Fibroblast of lung (primary cell): ENCODE measurements around the gene CLEC4G. TPM values are rescaled to one million over a fixed set of nuclear protein-coding genes. Genes with fewer than 3 reads are reported as not detected.

ENCODE experiments used
- DNase-seq, 2 donors: peaks; one replicate each; pipeline versions ENCODE4 v3.0.0 to v3.0.0-alpha.2; 2010; ENCODE audit warnings: low read depth in 2 of 2
- H2AFZ ChIP-seq: 2 replicates; pipeline ENCODE4 v1.5.1; 2012; ENCODE audit warnings: low read length, control low read depth, inconsistent platforms
- H3K27ac ChIP-seq: 2 replicates; pipeline ENCODE4 v1.5.1; 2011; ENCODE audit warnings: low read length, control low read depth; ENCODE audit not compliant: insufficient read depth
- H3K27me3 ChIP-seq: 2 replicates; pipeline ENCODE4 v1.5.1; 2011; ENCODE audit warnings: mild to moderate bottlenecking, low read length; ENCODE audit not compliant: control insufficient read depth, insufficient read depth
- H3K36me3 ChIP-seq: 2 replicates; pipeline ENCODE4 v1.5.1; 2011; ENCODE audit warnings: low read length; ENCODE audit not compliant: control insufficient read depth, insufficient read depth
- H3K4me1 ChIP-seq: 2 replicates; pipeline ENCODE4 v1.5.1; 2011; ENCODE audit warnings: low read length; ENCODE audit not compliant: control insufficient read depth, insufficient read depth; ENCODE audit errors: extremely low read depth
- H3K4me2 ChIP-seq: 2 replicates; pipeline ENCODE4 v1.5.1; 2011; ENCODE audit warnings: low read length, control low read depth; ENCODE audit not compliant: insufficient read depth; ENCODE audit errors: extremely low read depth
- H3K4me3 ChIP-seq, 4 experiments: fragments of 200-600 bp in 1 of 4; sonication (generic) in 1 of 4; replicated peaks in 1 of 4; 2 replicates each; pipeline ENCODE4 v1.5.1; 2011 to 2016; ENCODE audit warnings: low read length in 4 of 4, low read depth in 3 of 4, mild to moderate bottlenecking in 3 of 4, control low read depth in 2 of 4, inconsistent platforms in 1 of 4, mixed read lengths in 1 of 4; ENCODE audit not compliant: insufficient read depth in 1 of 4; ENCODE audit errors: control extremely low read depth in 1 of 4
- H3K79me2 ChIP-seq: 2 replicates; pipeline ENCODE4 v1.5.1; 2012; ENCODE audit warnings: mild to moderate bottlenecking, low read length, inconsistent platforms; ENCODE audit not compliant: control insufficient read depth, insufficient read depth
- H3K9ac ChIP-seq: 2 replicates; pipeline ENCODE4 v1.5.1; 2011; ENCODE audit warnings: mild to moderate bottlenecking, low read length, control low read depth; ENCODE audit not compliant: insufficient read depth
- H3K9me3 ChIP-seq: 2 replicates; pipeline ENCODE4 v1.5.1; 2012; ENCODE audit warnings: low read depth, low read length; ENCODE audit not compliant: control insufficient read depth, insufficient read depth
- H4K20me1 ChIP-seq: 2 replicates; pipeline ENCODE4 v1.5.1; 2011; ENCODE audit warnings: low read length; ENCODE audit not compliant: control insufficient read depth, insufficient read depth; ENCODE audit errors: extremely low read depth
- CTCF ChIP-seq, 2 donors: IDR thresholded peaks in 1 of 2; conservative IDR thresholded peaks in 1 of 2; 1 replicate in 1 of 2; 2 replicates in 1 of 2; pipeline ENCODE4 v1.5.1; 2011 to 2012; ENCODE audit warnings: low read length in 2 of 2, control low read depth in 1 of 2, inconsistent platforms in 1 of 2, low read depth in 1 of 2, mild to moderate bottlenecking in 1 of 2
- EZH2 ChIP-seq: IDR thresholded peaks from 2 replicates; pipeline ENCODE4 v1.5.1; 2012; ENCODE audit warnings: low read length, control low read depth, mild to moderate bottlenecking; ENCODE audit errors: missing control alignments
- polyA plus RNA-seq, 2 donors: library from polyadenylated mRNA; depleted of rRNA in 1 of 2; stranded (reverse) in 1 of 2; unstranded in 1 of 2; fragments of >200 nt; gene quantifications; 2 replicates each; pipeline ENCODE4 v1.2.1, GENCODE V29; 2011 to 2012; ENCODE audit warnings: missing spikeins in 1 of 2
- total RNA-seq: library from RNA; depleted of rRNA; stranded (reverse); fragments of >200 nt; gene quantifications from 2 replicates; pipeline ENCODE4 v1.2.1, GENCODE V29; 2014

CLEC4G gene
- total and polyA plus RNA-seq, 2 donors (not counting 1 experiment from before 2014, with no cell fraction given): not detected

GRCh38 chr19:7778081-7778480, 46.2 kb upstream of the CLEC4G start:
- Histone ChIP-seq H3K9ac (no peak overlapping the region), H3K36me3 (no peaks in the 10 kb centered on the region), H3K79me2 (no peaks in the 10 kb centered on the region), H3K27me3 (peaks cover 2% of the 10 kb centered on the region), H3K27ac (no peak overlapping the region), H3K4me3 (no peak overlapping the region), H3K4me2 (no peak overlapping the region), H3K4me1 (no peaks in the 10 kb centered on the region), H2AFZ (no peak overlapping the region), H4K20me1 (no peaks in the 10 kb centered on the region), H3K9me3 (no peaks in the 10 kb centered on the region)
- DNase-seq: no peak
- TF ChIP-seq EZH2: no peak
- no peak for TF ChIP-seq CTCF (conservative IDR thresholded peaks at IDR 0.05 in 1 of 2, IDR thresholded peaks at IDR 0.05 in 1 of 2; ENCODE audit: low read depth in 1 of 2, low read length in 2 of 2)

GRCh38 chr19:7775761-7776160, 43.9 kb upstream of the CLEC4G start:
- Histone ChIP-seq H3K4me3 (no peak overlapping the region), H2AFZ (no peak overlapping the region), H3K79me2 (no peaks in the 10 kb centered on the region), H3K36me3 (no peaks in the 10 kb centered on the region), H3K27ac (no peak overlapping the region), H3K9me3 (no peaks in the 10 kb centered on the region), H3K9ac (no peak overlapping the region), H3K27me3 (no peaks in the 10 kb centered on the region), H3K4me1 (no peaks in the 10 kb centered on the region), H3K4me2 (no peak overlapping the region), H4K20me1 (no peaks in the 10 kb centered on the region)
- DNase-seq: no peak
- no peak for TF ChIP-seq CTCF (conservative IDR thresholded peaks at IDR 0.05 in 1 of 2, IDR thresholded peaks at IDR 0.05 in 1 of 2; ENCODE audit: low read depth in 1 of 2, low read length in 2 of 2)
- TF ChIP-seq EZH2: no peak

GRCh38 chr19:7773841-7774240, 41.9 kb upstream of the CLEC4G start:
- Histone ChIP-seq H2AFZ (no peak overlapping the region), H3K4me3 (no peak overlapping the region), H3K9ac (no peak overlapping the region), H3K27me3 (no peaks in the 10 kb centered on the region), H3K27ac (no peak overlapping the region), H3K4me2 (no peak overlapping the region), H3K36me3 (no peaks in the 10 kb centered on the region), H3K4me1 (no peaks in the 10 kb centered on the region), H3K79me2 (no peaks in the 10 kb centered on the region), H4K20me1 (no peaks in the 10 kb centered on the region), H3K9me3 (no peaks in the 10 kb centered on the region)
- DNase-seq: no peak
- TF ChIP-seq EZH2 (no peak), CTCF (conservative IDR thresholded peaks at IDR 0.05 in 1 of 2, IDR thresholded peaks at IDR 0.05 in 1 of 2; ENCODE audit: low read depth in 1 of 2, low read length in 2 of 2) (no peak)
